CD4-positive, alpha-beta T cell (primary cell): ENCODE data around the gene ARAP3. TPM values are rescaled to one million over a fixed set of nuclear protein-coding genes. Genes with fewer than 3 reads are reported as not detected.

ENCODE experiments used
- ATAC-seq: fragments of 200-7000 bp; cut with Tn5 transposase; one replicate; pipeline ENCODE4 v1.10.0; 2022; ENCODE audit warnings: mild to moderate bottlenecking; ENCODE audit not compliant: poor library complexity
- CTCF ChIA-PET: fragments of 350-600 bp; sonication (Branson Sonifier 250); formaldehyde crosslinking; loops from one replicate; lab custom pipeline; 2021; ENCODE audit warnings: antibody characterized with exemption, inconsistent platforms; lab: Charles Lee
- POLR2A ChIA-PET: fragments of 350-600 bp; sonication (Branson Sonifier 250); formaldehyde crosslinking; loops from one replicate; lab custom pipeline; 2021; ENCODE audit warnings: antibody characterized with exemption, inconsistent platforms; lab: Charles Lee
- DNase-seq, 14 experiments: peaks; one replicate each; pipeline ENCODE4 v3.0.0-alpha.2; 2013 to 2020; ENCODE audit warnings: mixed read lengths in 2 of 14
- H3K27ac ChIP-seq, 2 donors: one replicate each; pipeline versions ENCODE4 v1.5.1 to v1.7.0; 2013; ENCODE audit warnings: low read length in 2 of 2, low read depth in 1 of 2, mild to moderate bottlenecking in 1 of 2
- H3K27me3 ChIP-seq, 2 experiments: 1 replicate in 1 of 2; 2 replicates in 1 of 2; pipeline versions ENCODE4 v1.6.1 to v1.7.0; 2013; ENCODE audit warnings: low read length in 2 of 2, control low read depth in 1 of 2, mild to moderate bottlenecking in 1 of 2, moderate library complexity in 1 of 2; ENCODE audit not compliant: insufficient read depth in 2 of 2, control insufficient read depth in 1 of 2
- H3K36me3 ChIP-seq: one replicate; pipeline ENCODE4 v1.6.1; 2013; ENCODE audit warnings: low read length, control low read depth; ENCODE audit not compliant: insufficient read depth
- H3K4me1 ChIP-seq: one replicate; pipeline ENCODE4 v1.6.1; 2013; ENCODE audit warnings: low read length, control low read depth; ENCODE audit not compliant: insufficient read depth
- H3K4me3 ChIP-seq: one replicate; pipeline ENCODE4 v1.5.1; 2013; ENCODE audit warnings: mild to moderate bottlenecking, low read length, moderate library complexity
- H3K9me3 ChIP-seq, 2 experiments: 1 replicate in 1 of 2; 2 replicates in 1 of 2; pipeline versions ENCODE4 v1.6.1 to v1.7.0; 2013; ENCODE audit warnings: low read length in 2 of 2, mild to moderate bottlenecking in 2 of 2, control low read depth in 1 of 2, moderate library complexity in 1 of 2; ENCODE audit not compliant: control insufficient read depth in 1 of 2, insufficient read depth in 1 of 2
- H3K27ac Mint-ChIP-seq: one replicate; pipeline ENCODE4 v1.8.0; 2020; ENCODE audit warnings: mixed read lengths
- H3K27me3 Mint-ChIP-seq: one replicate; pipeline ENCODE4 v1.8.0; 2021; ENCODE audit warnings: mixed read lengths
- H3K36me3 Mint-ChIP-seq: one replicate; pipeline ENCODE4 v1.8.0; 2021; ENCODE audit warnings: low read depth, mixed read lengths
- H3K4me1 Mint-ChIP-seq: one replicate; pipeline ENCODE4 v1.8.0; 2021; ENCODE audit warnings: low read depth, mixed read lengths
- H3K4me3 Mint-ChIP-seq: one replicate; pipeline ENCODE4 v1.8.0; 2020; ENCODE audit warnings: mild to moderate bottlenecking, mixed read lengths
- H3K9me3 Mint-ChIP-seq: one replicate; pipeline ENCODE4 v1.8.0; 2020; ENCODE audit warnings: mixed read lengths
- CTCF ChIP-seq: fragments of 200-600 bp; IDR thresholded peaks from one replicate; pipeline ENCODE4 v1.8.0; 2022; ENCODE audit warnings: antibody characterized with exemption, mild to moderate bottlenecking
- intact Hi-C, 2 experiments: fragments of 100-400 bp; cut with DNase I in 1 of 2; cut with micrococcal nuclease in 1 of 2; formaldehyde crosslinking; loops; one replicate each; pipeline versions ENCODE4 v1.15.1 to v1.9.0; 2023 to 2025; cut with DNase I, micrococcal nuclease
- total RNA-seq, 174 experiments: library from RNA in 2 of 174; stranded (reverse) in 2 of 174; gene quantifications; one replicate each; pipeline ENCODE4 v1.2.3 and lab custom pipeline; 2021 to 2026

ARAP3 gene
- total RNA-seq, 2 experiments from 2014 or later: 0.30 to 0.31 TPM

DNA sequence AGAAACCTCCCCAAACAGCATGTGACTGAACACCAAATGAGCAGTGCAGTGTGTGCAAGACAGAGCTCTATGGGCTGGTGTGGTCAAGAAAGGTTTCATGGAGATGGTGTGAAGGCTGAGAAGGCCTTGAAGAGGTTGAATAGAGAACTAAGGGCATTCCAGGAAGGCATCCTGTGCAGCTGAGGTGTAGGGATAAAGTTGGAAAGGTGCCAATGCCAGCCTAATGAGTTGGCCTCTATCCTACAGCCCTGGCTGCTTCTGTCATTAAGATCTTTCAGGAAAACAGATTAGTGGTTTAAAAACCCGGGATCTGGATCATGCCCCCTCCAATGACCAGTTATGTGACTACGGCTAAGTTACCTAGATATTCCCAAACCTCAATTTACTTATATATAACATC, 49.4 kb downstream of the ARAP3 start:
- peaks cover 29% of the 10 kb centered on the region for H3K4me1 ChIP-seq
- peaks cover 50% of the 10 kb centered on the region for H3K4me1 Mint-ChIP-seq
- ATAC-seq (no peak), DNase-seq (no peak)
- H3K27ac Mint-ChIP-seq: no peak overlapping the region
- intact Hi-C loops: no loop called here
- POLR2A ChIA-PET: interaction anchor here (1.0 to 8.8 kb wide), 4 partner anchors 14 to 40 kb away, joined by 3 to 100 read pairs (median 8); partner anchors contain the start of genes DIAPH1 and FCHSD1
- peaks cover 49% of the 10 kb centered on the region for H3K36me3 ChIP-seq
- no peaks in the 10 kb centered on the region for H3K27me3 ChIP-seq
- peaks cover 73% of the 10 kb centered on the region for H3K36me3 Mint-ChIP-seq
- TF ChIP-seq CTCF: no peak
- no peaks in the 10 kb centered on the region for H3K9me3 ChIP-seq
- CTCF ChIA-PET: interaction anchor here (2.0 to 6.3 kb wide), 4 partner anchors 13 to 69 kb away, joined by 9 to 77 read pairs (median 30); partner anchors contain the start of gene DIAPH1
- H3K4me3 ChIP-seq: no peak overlapping the region
- no peak overlapping the region for H3K4me3 Mint-ChIP-seq
- H3K9me3 Mint-ChIP-seq: no peaks in the 10 kb centered on the region
- H3K27ac ChIP-seq: no peak overlapping the region
- no peaks in the 10 kb centered on the region for H3K27me3 Mint-ChIP-seq

- POLR2A ChIA-PET: interaction anchor here (1.0 to 8.8 kb wide), 3 partner anchors 12 to 33 kb away, joined by 4 to 100 read pairs (median 5); partner anchors contain the start of gene DIAPH1
- CTCF ChIA-PET: interaction anchor here (1.3 to 6.3 kb wide), 3 partner anchors 10 to 38 kb away, joined by 3 to 43 read pairs (median 18); partner anchors contain the start of gene DIAPH1
- Mint-ChIP-seq H3K36me3 (peaks cover 87% of the 10 kb centered on the region), H3K4me1 (peaks cover 43% of the 10 kb centered on the region), H3K9me3 (no peaks in the 10 kb centered on the region), H3K27me3 (no peaks in the 10 kb centered on the region), H3K27ac (no peak overlapping the region), H3K4me3 (no peak overlapping the region)
- intact Hi-C loops: no loop called here
- ATAC-seq (no peak), DNase-seq (no peak)
- Histone ChIP-seq H3K9me3 (no peaks in the 10 kb centered on the region), H3K4me3 (no peak overlapping the region), H3K27ac (no peak overlapping the region), H3K27me3 (no peaks in the 10 kb centered on the region), H3K4me1 (peaks cover 15% of the 10 kb centered on the region), H3K36me3 (peaks cover 63% of the 10 kb centered on the region)
- no peak for TF ChIP-seq CTCF
These were observed 51.4 kb downstream of the ARAP3 start for GRCh38 chr5:141630570-141631140.

GRCh38 chr5:141628175-141628788, 53.7 kb downstream of the ARAP3 start:
- no peak for DNase-seq
- H3K27me3 Mint-ChIP-seq: no peaks in the 10 kb centered on the region
- Histone ChIP-seq H3K9me3 (no peaks in the 10 kb centered on the region), H3K27me3 (no peaks in the 10 kb centered on the region), H3K4me1 (peaks cover 3% of the 10 kb centered on the region), H3K36me3 (peaks cover 79% of the 10 kb centered on the region), H3K4me3 (no peak overlapping the region), H3K27ac (no peak overlapping the region)
- no peak for TF ChIP-seq CTCF
- H3K27ac Mint-ChIP-seq: no peak overlapping the region
- ChIA-PET CTCF (interaction anchor here (1.2 to 1.4 kb wide), 2 partner anchors 9 to 36 kb away, joined by 4 to 5 read pairs; partner anchors contain the start of gene DIAPH1), POLR2A (interaction anchor here (2.2 kb wide), 1 partner anchor 9 kb away, joined by 5 read pairs; the partner anchor contains the start of gene RELL2)
- intact Hi-C loops: no loop called here
- peaks cover 95% of the 10 kb centered on the region for H3K36me3 Mint-ChIP-seq
- no peaks in the 10 kb centered on the region for H3K9me3 Mint-ChIP-seq
- no peak for ATAC-seq
- H3K4me3 Mint-ChIP-seq: no peak overlapping the region
- peaks cover 32% of the 10 kb centered on the region for H3K4me1 Mint-ChIP-seq
